Lower leg skin (tissue), 4 donors: ENCODE data around the gene RAPGEF2. TPM values are rescaled to one million over a fixed set of nuclear protein-coding genes. Genes with fewer than 3 reads are reported as not detected.

Source experiments
- DNase-seq, 2 donors: peaks; one replicate each; pipeline ENCODE4 v3.0.0-alpha.2; 2019; ENCODE audit warnings: low spot score in 2 of 2
- H3K4me3 ChIP-seq: fragments of 200-600 bp; sonication (generic); 2 replicates; pipeline ENCODE4 v1.5.1; 2017; ENCODE audit warnings: mild to moderate bottlenecking, low read depth; ENCODE audit not compliant: poor library complexity, severe bottlenecking
- CTCF ChIP-seq, 3 donors: fragments of 450-650 bp; IDR thresholded peaks; one replicate each; pipeline ENCODE4 v1.5.1; 2016; ENCODE audit warnings: antibody characterized with exemption in 3 of 3, mild to moderate bottlenecking in 3 of 3, moderate library complexity in 2 of 3
- POLR2A ChIP-seq, 2 donors: fragments of 450-650 bp; IDR thresholded peaks; one replicate each; pipeline ENCODE4 v1.6.1; 2016 to 2017; ENCODE audit warnings: antibody characterized with exemption in 2 of 2, mild to moderate bottlenecking in 1 of 2, moderate library complexity in 1 of 2
- WGBS, 2 donors: methylation state at CpG; one replicate each; pipeline ENCODE4 v1.1.5; 2018; 5-methylcytosine and 5-hydroxymethylcytosine counted together
- intact Hi-C: fragments of 100-400 bp; cut with DNase I; formaldehyde crosslinking; loops from one replicate; pipeline ENCODE4 v1.15.0; 2023; ENCODE audit warnings: low total_unique reads
- total RNA-seq, 4 donors: library from RNA; depleted of rRNA; stranded (reverse); fragments of >200 nt; gene quantifications; one replicate each; pipeline ENCODE4 v1.1.0, GENCODE V29; 2016

Gene RAPGEF2
- total RNA-seq, 4 donors from 2014 or later = 38.3 to 51.7 (median 40.4) TPM

- intact Hi-C loops = no loop called here
- TF ChIP-seq POLR2A (IDR thresholded peaks at IDR 0.05) = no peak
- no peak for TF ChIP-seq CTCF (IDR thresholded peaks at IDR 0.05)
- 95 to 98% methylated on average over 1 of the region's 1 CpG for WGBS, 2 donors
Observed at GRCh38 chr4:159149666-159150065, 46.8 kb downstream of the RAPGEF2 start.

DNA sequence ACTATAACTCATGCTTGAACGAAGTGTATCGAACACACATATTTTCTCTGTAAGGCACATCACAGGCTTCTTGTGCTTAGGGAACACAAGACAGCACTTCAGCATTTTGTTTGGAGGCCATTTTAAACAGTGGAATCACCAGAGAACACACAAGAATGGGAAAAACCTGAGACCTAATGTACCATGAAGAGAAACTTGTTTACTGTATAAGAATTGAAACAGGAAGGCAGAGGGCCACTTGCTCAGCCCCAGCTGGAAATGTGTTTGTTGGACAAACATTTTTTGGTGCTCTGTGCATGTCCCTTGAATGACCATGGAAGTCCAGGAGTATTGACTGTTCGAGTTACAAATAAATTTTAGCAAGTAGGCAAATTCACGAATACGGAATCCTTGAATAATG is 47.5 kb downstream of the RAPGEF2 start:
- TF ChIP-seq POLR2A (IDR thresholded peaks at IDR 0.05) (no peak), CTCF (IDR thresholded peaks at IDR 0.05) (no peak)
- 80 to 84% methylated on average over 5 of the region's 5 CpGs for WGBS, 2 donors

More at GRCh38 chr4:159149666-159150065, 46.8 kb downstream of the RAPGEF2 start:
- no peak for DNase-seq
- H3K4me3 ChIP-seq = no peak overlapping the region

GRCh38 chr4:159150821-159151390 is 48.0 kb downstream of the RAPGEF2 start:
- intact Hi-C loops = no loop called here
- DNase-seq = no peak
- 84 to 87% methylated on average over 4 of the region's 4 CpGs for WGBS, 2 donors
- TF ChIP-seq POLR2A (IDR thresholded peaks at IDR 0.05) = no peak
- no peak for TF ChIP-seq CTCF (IDR thresholded peaks at IDR 0.05)
- no peak overlapping the region for H3K4me3 ChIP-seq

More for the DNA sequence above, 47.5 kb downstream of the RAPGEF2 start:
- intact Hi-C loops = no loop called here
- no peak overlapping the region for H3K4me3 ChIP-seq
- DNase-seq = no peak

- intact Hi-C loops = no loop called here
- no peak for DNase-seq
- H3K4me3 ChIP-seq = no peak overlapping the region
- no peak for TF ChIP-seq POLR2A (IDR thresholded peaks at IDR 0.05)
- no peak for TF ChIP-seq CTCF (IDR thresholded peaks at IDR 0.05)
- 85 to 94% methylated on average over 1 of the region's 1 CpG for WGBS, 2 donors
Observed at GRCh38 chr4:159151689-159152088, 48.8 kb downstream of the RAPGEF2 start.

DNA sequence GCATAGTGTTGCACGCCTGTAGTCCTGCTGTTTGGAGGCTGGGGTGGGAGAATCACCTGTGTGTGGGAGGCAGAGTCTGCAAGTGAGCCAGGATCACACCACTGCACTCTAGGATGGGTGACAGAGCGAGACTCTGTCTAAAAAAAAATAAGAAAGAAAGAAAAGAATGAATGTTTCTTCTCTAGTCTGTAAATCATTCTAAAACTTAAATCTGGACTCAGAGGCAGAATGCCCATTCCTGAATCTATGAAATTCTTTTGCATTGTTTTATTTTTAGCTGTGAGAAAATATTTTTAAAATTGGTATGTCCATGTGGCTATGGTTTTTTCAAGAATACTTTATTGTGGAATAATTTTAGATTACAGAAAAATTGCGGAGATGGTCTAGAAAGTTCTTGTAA is 49.3 kb downstream of the RAPGEF2 start:
- intact Hi-C loops = no loop called here
- DNase-seq = no peak
- TF ChIP-seq CTCF (IDR thresholded peaks at IDR 0.05) = no peak
- no peak for TF ChIP-seq POLR2A (IDR thresholded peaks at IDR 0.05)
- WGBS, 2 donors = 93% methylated on average over 3 of the region's 3 CpGs
- H3K4me3 ChIP-seq = no peak overlapping the region

DNA sequence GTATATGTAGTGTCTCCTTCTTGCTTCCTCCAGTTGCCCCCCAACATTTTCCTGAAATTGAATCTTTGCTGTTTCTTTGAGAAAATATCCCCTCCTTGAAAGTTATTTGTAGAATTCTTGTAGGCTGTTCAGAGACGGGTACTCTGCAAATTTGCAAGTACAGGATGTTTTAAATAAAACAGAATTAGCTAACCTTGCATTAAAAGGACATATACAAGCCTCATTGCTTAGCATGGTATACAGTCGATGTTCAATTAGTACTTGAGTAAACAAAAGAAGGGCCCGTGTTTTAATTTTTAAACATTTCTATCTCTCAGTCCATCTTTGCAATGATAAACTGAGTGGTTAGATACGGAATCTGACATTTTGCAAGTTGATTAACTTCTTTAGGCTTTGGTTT is 50.8 kb downstream of the RAPGEF2 start:
- WGBS, 2 donors = 90 to 91% methylated on average over 4 of the region's 4 CpGs
- no peak for DNase-seq
- intact Hi-C loops = no loop called here
- no peak for TF ChIP-seq POLR2A (IDR thresholded peaks at IDR 0.05)
- TF ChIP-seq CTCF (IDR thresholded peaks at IDR 0.05) = no peak
- no peak overlapping the region for H3K4me3 ChIP-seq
